SK-N-SH (cell line): ENCODE results near the gene BCO2. TPM values are rescaled to one million over a fixed set of nuclear protein-coding genes. Genes with fewer than 3 reads are reported as not detected.

ENCODE experiments used
- CTCF ChIA-PET: fragments of 300-600, 350-600 bp; formaldehyde crosslinking; extraction: SDS; loops from one replicate; lab custom pipeline; 2021; lab: Yijun Ruan, JAX
- POLR2A ChIA-PET: fragments of 350-600 bp; sonication (Branson Sonifier 250); formaldehyde crosslinking; extraction: SDS; loops from one replicate; lab custom pipeline; 2020; ENCODE audit warnings: antibody characterized with exemption, inconsistent platforms; lab: Yijun Ruan, JAX
- DNase-seq: peaks from one replicate; pipeline ENCODE4 v3.0.0; 2012
- H2AFZ ChIP-seq: fragments of 200-600 bp; sonication (generic); 2 replicates; pipeline ENCODE4 v1.8.1; 2016; ENCODE audit warnings: antibody characterized with exemption, mild to moderate bottlenecking, low read depth
- H3F3A ChIP-seq: fragments of 200-600 bp; sonication (generic); replicated peaks from 2 replicates; pipeline ENCODE3; 2016; ENCODE audit warnings: antibody characterized with exemption, mild to moderate bottlenecking; ENCODE audit not compliant: insufficient read depth
- H3K27ac ChIP-seq, 2 experiments: fragments of 200-500 bp in 1 of 2; fragments of 200-600 bp in 1 of 2; sonication (Bioruptor generic) in 1 of 2; sonication (generic), shearing (Covaris generic) in 1 of 2; 2 replicates each; pipeline versions ENCODE4 v1.5.1 to v1.6.1; 2014 to 2016; ENCODE audit warnings: low read depth in 2 of 2, inconsistent platforms in 1 of 2, low read length in 1 of 2, mild to moderate bottlenecking in 1 of 2, mixed read lengths in 1 of 2
- H3K27me3 ChIP-seq: fragments of 200-600 bp; sonication (generic), shearing (Covaris generic); 2 replicates; pipeline ENCODE4 v1.6.1; 2016; ENCODE audit warnings: mixed run types; ENCODE audit not compliant: insufficient read depth
- H3K36me3 ChIP-seq, 2 experiments: fragments of 200-500 bp in 1 of 2; fragments of 200-600 bp in 1 of 2; sonication (Bioruptor generic) in 1 of 2; sonication (generic) in 1 of 2; replicated peaks in 1 of 2; 2 replicates each; pipeline versions ENCODE3 to v1.5.1; 2014 to 2016; ENCODE audit warnings: low read length in 1 of 2, mild to moderate bottlenecking in 1 of 2; ENCODE audit not compliant: insufficient read depth in 2 of 2, control insufficient read depth in 1 of 2
- H3K4me1 ChIP-seq, 2 experiments: fragments of 200-500 bp in 1 of 2; fragments of 200-600 bp in 1 of 2; sonication (Bioruptor generic) in 1 of 2; sonication (generic), shearing (Covaris generic) in 1 of 2; 2 replicates each; pipeline versions ENCODE4 v1.5.1 to v1.6.1; 2014 to 2016; ENCODE audit warnings: low read depth in 1 of 2, low read length in 1 of 2, mixed run types in 1 of 2; ENCODE audit not compliant: insufficient read depth in 2 of 2, control insufficient read depth in 1 of 2
- H3K4me2 ChIP-seq: fragments of 200-600 bp; sonication (generic), shearing (Covaris generic); 2 replicates; pipeline ENCODE4 v1.6.1; 2017; ENCODE audit warnings: mixed run types
- H3K4me3 ChIP-seq, 2 experiments: fragments of 200-500 bp in 1 of 2; fragments of 200-600 bp in 1 of 2; sonication (Bioruptor generic) in 1 of 2; sonication (generic), shearing (Covaris generic) in 1 of 2; 2 replicates each; pipeline versions ENCODE4 v1.5.1 to v1.8.1; 2014 to 2016; ENCODE audit warnings: low read depth in 2 of 2, inconsistent platforms in 1 of 2, low read length in 1 of 2, mild to moderate bottlenecking in 1 of 2, mixed read lengths in 1 of 2, moderate library complexity in 1 of 2
- H3K79me2 ChIP-seq: fragments of 200-600 bp; sonication (generic); 2 replicates; pipeline ENCODE4 v1.8.1; 2017; ENCODE audit warnings: mild to moderate bottlenecking; ENCODE audit not compliant: insufficient read depth
- H3K9ac ChIP-seq: fragments of 200-600 bp; sonication (generic); 2 replicates; pipeline ENCODE4 v1.6.1; 2017; ENCODE audit warnings: mixed run types
- H3K9me2 ChIP-seq: fragments of 200-600 bp; sonication (generic); 2 replicates; pipeline ENCODE4 v1.6.1; 2017; ENCODE audit warnings: mixed run types
- H3K9me3 ChIP-seq: fragments of 200-600 bp; sonication (generic); 2 replicates; pipeline ENCODE4 v1.6.1; 2017; ENCODE audit warnings: mixed run types, mild to moderate bottlenecking, moderate library complexity
- H4K20me1 ChIP-seq: fragments of 200-600 bp; sonication (generic); 2 replicates; pipeline ENCODE4 v1.6.1; 2017; ENCODE audit warnings: mild to moderate bottlenecking, mixed run types; ENCODE audit not compliant: insufficient read depth
- CHD2 ChIP-seq: fragments of 150-350 bp; IDR thresholded peaks from 2 replicates; pipeline ENCODE4 v1.6.1; 2018; ENCODE audit warnings: low read length; ENCODE audit not compliant: partially characterized antibody
- ELF1 ChIP-seq: IDR thresholded peaks from 2 replicates; pipeline ENCODE4 v1.4.0; 2012
- FOSL2 ChIP-seq: IDR thresholded peaks from 2 replicates; pipeline ENCODE4 v1.4.0; 2012; ENCODE audit warnings: low read depth, mild to moderate bottlenecking, moderate library complexity, borderline replicate concordance
- FOXJ3 ChIP-seq: sonication (generic); formaldehyde crosslinking; IDR thresholded peaks from 2 replicates; pipeline ENCODE4 v1.5.1; 2020; ENCODE audit warnings: mild to moderate bottlenecking, missing genetic modification reagents
- FOXM1 ChIP-seq: IDR thresholded peaks from 2 replicates; pipeline ENCODE4 v1.4.0; 2012; ENCODE audit warnings: low read depth, mild to moderate bottlenecking
- GABPA ChIP-seq: IDR thresholded peaks from 2 replicates; pipeline ENCODE4 v1.4.0; 2012; ENCODE audit warnings: low read depth, mild to moderate bottlenecking
- JUND ChIP-seq: IDR thresholded peaks from 2 replicates; pipeline ENCODE4 v1.4.0; 2012
- MEF2A ChIP-seq: IDR thresholded peaks from 2 replicates; pipeline ENCODE4 v1.4.0; 2012; ENCODE audit warnings: low read depth, borderline replicate concordance
- MXI1 ChIP-seq: IDR thresholded peaks from 2 replicates; pipeline ENCODE4 v1.6.1; 2012; ENCODE audit warnings: mild to moderate bottlenecking, low read depth, low read length, improper control_type of control experiment
- NRF1 ChIP-seq: IDR thresholded peaks from 2 replicates; pipeline ENCODE4 v1.6.1; 2012; ENCODE audit warnings: low read depth, mild to moderate bottlenecking, low read length
- POLR2AphosphoS5 ChIP-seq: IDR thresholded peaks from 2 replicates; pipeline ENCODE4 v1.6.1; 2012; ENCODE audit warnings: low read depth, low read length
- RAD21 ChIP-seq: IDR thresholded peaks from 2 replicates; pipeline ENCODE4 v1.6.1; 2012; ENCODE audit warnings: mild to moderate bottlenecking, low read length
- RCOR1 ChIP-seq: fragments of 150-350 bp; IDR thresholded peaks from 2 replicates; pipeline ENCODE4 v1.6.1; 2017; ENCODE audit warnings: antibody characterized with exemption, low read length
- RFX5 ChIP-seq: IDR thresholded peaks from 2 replicates; pipeline ENCODE4 v1.6.1; 2012; ENCODE audit warnings: mild to moderate bottlenecking, improper control_type of control experiment, low read length
- RXRA ChIP-seq: IDR thresholded peaks from 2 replicates; pipeline ENCODE4 v1.4.0; 2012; ENCODE audit warnings: low read depth, mild to moderate bottlenecking, borderline replicate concordance
- TAF1 ChIP-seq: IDR thresholded peaks from 2 replicates; pipeline ENCODE4 v1.6.1; 2012; ENCODE audit warnings: low read depth, mild to moderate bottlenecking, low read length, moderate library complexity, borderline replicate concordance
- TCF12 ChIP-seq: IDR thresholded peaks from 2 replicates; pipeline ENCODE4 v1.4.0; 2012
- TEAD4 ChIP-seq: IDR thresholded peaks from 2 replicates; pipeline ENCODE4 v1.4.0; 2012; ENCODE audit warnings: mild to moderate bottlenecking, borderline replicate concordance; ENCODE audit not compliant: insufficient read depth
- USF2 ChIP-seq: fragments of 150-350 bp; IDR thresholded peaks from 2 replicates; pipeline ENCODE4 v1.6.1; 2017; ENCODE audit warnings: antibody characterized with exemption, low read length, low read depth, borderline replicate concordance
- YY1 ChIP-seq: IDR thresholded peaks from 2 replicates; pipeline ENCODE4 v1.4.0; 2012; ENCODE audit warnings: low read depth, mild to moderate bottlenecking
- WGBS: methylation state at CpG from one replicate; pipeline ENCODE4 v1.1.6; 2017; ENCODE audit warnings: low lambda C conversion rate; 5-methylcytosine and 5-hydroxymethylcytosine counted together
- polyA plus RNA-seq, 3 experiments: library from polyadenylated mRNA; depleted of rRNA; stranded (reverse); fragments of >200 nt; gene quantifications; 2 replicates each; pipeline ENCODE4 v1.2.3, GENCODE V29; 2012
- TF ChIP-seq, protein P1 (sequence below): fragments of 200-600 bp; sonication (generic); IDR thresholded peaks from 2 replicates; pipeline ENCODE4 v1.6.1; 2017; ENCODE audit warnings: antibody characterized with exemption, mild to moderate bottlenecking, moderate library complexity
- TF ChIP-seq, protein P2 (sequence below): IDR thresholded peaks from 2 replicates; pipeline ENCODE4 v1.4.0; 2012; ENCODE audit warnings: low read depth
- TF ChIP-seq, protein P3 (sequence below): fragments of 150-350 bp; IDR thresholded peaks from 2 replicates; pipeline ENCODE4 v1.6.1; 2016; ENCODE audit warnings: mild to moderate bottlenecking, low read depth, low read length

BCO2 gene
- polyA plus RNA-seq, 1 of the 3 experiments (the other 2 are of a cell fraction) = 0.87 TPM

DNA sequence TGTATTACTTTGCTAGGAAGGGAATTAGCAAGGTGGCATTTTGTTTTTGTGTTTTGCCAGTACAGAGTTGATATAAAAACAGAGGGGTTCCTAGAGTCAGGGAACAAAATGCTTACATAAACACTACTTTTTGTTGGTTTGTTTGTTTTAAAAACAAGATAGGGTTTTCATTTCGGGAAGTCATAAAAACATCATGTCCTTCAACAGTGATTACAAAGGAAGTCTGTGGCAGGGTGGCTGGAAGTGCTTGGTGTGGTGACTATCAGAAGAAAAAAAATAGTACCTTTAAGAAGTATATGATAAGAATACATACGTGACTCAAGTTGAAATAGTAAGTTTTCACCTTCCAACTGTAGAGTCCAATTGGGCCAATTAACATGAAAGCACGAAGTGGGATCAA is 10.3 kb upstream of the BCO2 start:
- POLR2A ChIA-PET = no interaction called here

DNA sequence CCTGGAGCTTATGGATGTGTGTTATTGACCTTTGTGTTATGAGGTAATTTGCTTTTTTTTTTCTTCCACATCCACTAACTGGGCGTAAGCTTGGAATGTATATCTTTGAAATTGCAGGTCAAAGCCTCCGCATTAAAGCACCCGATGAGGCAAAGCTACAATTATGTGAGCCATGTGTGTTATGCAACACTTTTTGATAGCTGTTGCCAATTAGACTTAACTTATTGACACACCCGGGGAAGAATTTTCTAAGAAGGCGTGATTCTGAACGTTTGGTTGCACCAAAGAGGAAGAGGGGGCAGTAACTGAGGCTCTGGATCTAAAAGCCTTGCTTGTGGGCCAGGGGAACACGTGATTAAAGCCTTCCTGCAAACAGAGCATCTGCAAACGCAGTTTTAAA is 8.8 kb upstream of the BCO2 start:
- ChIA-PET CTCF (interaction anchor here (2.7 kb wide), 1 partner anchor 9 kb away, joined by 13 read pairs; the partner anchor contains the start of gene BCO2), POLR2A (interaction anchor here (0.6 kb wide), 1 partner anchor 26 kb away, joined by 3 read pairs; no protein-coding TSS in a partner anchor)
- DNase-seq = no peak
- H3K4me2 ChIP-seq = no peak overlapping the region
- H3K79me2 ChIP-seq = no peaks in the 10 kb centered on the region
- H3K27me3 ChIP-seq = no peaks in the 10 kb centered on the region
- no peaks in the 10 kb centered on the region for H3K9me3 ChIP-seq
- H3K9me2 ChIP-seq = no peaks in the 10 kb centered on the region
- no peaks in the 10 kb centered on the region for H4K20me1 ChIP-seq
- WGBS = 79% methylated on average over 8 of the region's 8 CpGs
- peaks cover 3% of the 10 kb centered on the region for H3F3A ChIP-seq
- H3K27ac ChIP-seq = no peak overlapping the region
- no peak overlapping the region for H3K4me3 ChIP-seq
- H3K9ac ChIP-seq = no peak overlapping the region
- no peak overlapping the region for H2AFZ ChIP-seq
- H3K36me3 ChIP-seq = no peaks in the 10 kb centered on the region
- H3K4me1 ChIP-seq = no peaks in the 10 kb centered on the region
- TF ChIP-seq MEF2A (no peak), FOXJ3 (CRISPR knock-in tag) (no peak), YY1 (no peak), TAF1 (no peak), FOXM1 (no peak), GABPA (no peak), POLR2AphosphoS5 (no peak), NRF1 (no peak), USF2 (no peak), CHD2 (no peak), JUND (no peak), FOSL2 (no peak)
- TF ChIP-seq, protein P1, sequence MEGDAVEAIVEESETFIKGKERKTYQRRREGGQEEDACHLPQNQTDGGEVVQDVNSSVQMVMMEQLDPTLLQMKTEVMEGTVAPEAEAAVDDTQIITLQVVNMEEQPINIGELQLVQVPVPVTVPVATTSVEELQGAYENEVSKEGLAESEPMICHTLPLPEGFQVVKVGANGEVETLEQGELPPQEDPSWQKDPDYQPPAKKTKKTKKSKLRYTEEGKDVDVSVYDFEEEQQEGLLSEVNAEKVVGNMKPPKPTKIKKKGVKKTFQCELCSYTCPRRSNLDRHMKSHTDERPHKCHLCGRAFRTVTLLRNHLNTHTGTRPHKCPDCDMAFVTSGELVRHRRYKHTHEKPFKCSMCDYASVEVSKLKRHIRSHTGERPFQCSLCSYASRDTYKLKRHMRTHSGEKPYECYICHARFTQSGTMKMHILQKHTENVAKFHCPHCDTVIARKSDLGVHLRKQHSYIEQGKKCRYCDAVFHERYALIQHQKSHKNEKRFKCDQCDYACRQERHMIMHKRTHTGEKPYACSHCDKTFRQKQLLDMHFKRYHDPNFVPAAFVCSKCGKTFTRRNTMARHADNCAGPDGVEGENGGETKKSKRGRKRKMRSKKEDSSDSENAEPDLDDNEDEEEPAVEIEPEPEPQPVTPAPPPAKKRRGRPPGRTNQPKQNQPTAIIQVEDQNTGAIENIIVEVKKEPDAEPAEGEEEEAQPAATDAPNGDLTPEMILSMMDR = no peak

More for the DNA sequence above, 10.3 kb upstream of the BCO2 start:
- Histone ChIP-seq H3K9me2 (no peaks in the 10 kb centered on the region), H3K9me3 (no peaks in the 10 kb centered on the region), H3K9ac (no peak overlapping the region), H3K27ac (no peak overlapping the region), H3K4me3 (no peak overlapping the region), H3K4me1 (no peaks in the 10 kb centered on the region), H3K36me3 (no peaks in the 10 kb centered on the region), H2AFZ (no peak overlapping the region), H3F3A (peaks cover 3% of the 10 kb centered on the region), H3K27me3 (no peaks in the 10 kb centered on the region), H3K79me2 (no peaks in the 10 kb centered on the region), H4K20me1 (no peaks in the 10 kb centered on the region), H3K4me2 (no peak overlapping the region)
- no peak for TF ChIP-seq RFX5
- no peak for TF ChIP-seq MXI1
- TF ChIP-seq TEAD4 = no peak
- no peak for TF ChIP-seq NRF1
- TF ChIP-seq JUND = no peak
- TF ChIP-seq YY1 = no peak
- no peak for TF ChIP-seq FOXJ3 (CRISPR knock-in tag)
- no peak for TF ChIP-seq RCOR1
- no peak for TF ChIP-seq ELF1
- TF ChIP-seq RXRA = no peak
- no peak for TF ChIP-seq TCF12
- TF ChIP-seq, protein P2, sequence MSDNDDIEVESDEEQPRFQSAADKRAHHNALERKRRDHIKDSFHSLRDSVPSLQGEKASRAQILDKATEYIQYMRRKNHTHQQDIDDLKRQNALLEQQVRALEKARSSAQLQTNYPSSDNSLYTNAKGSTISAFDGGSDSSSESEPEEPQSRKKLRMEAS = no peak
- TF ChIP-seq, protein P3, sequence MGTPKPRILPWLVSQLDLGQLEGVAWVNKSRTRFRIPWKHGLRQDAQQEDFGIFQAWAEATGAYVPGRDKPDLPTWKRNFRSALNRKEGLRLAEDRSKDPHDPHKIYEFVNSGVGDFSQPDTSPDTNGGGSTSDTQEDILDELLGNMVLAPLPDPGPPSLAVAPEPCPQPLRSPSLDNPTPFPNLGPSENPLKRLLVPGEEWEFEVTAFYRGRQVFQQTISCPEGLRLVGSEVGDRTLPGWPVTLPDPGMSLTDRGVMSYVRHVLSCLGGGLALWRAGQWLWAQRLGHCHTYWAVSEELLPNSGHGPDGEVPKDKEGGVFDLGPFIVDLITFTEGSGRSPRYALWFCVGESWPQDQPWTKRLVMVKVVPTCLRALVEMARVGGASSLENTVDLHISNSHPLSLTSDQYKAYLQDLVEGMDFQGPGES = no peak
- no peak for TF ChIP-seq POLR2AphosphoS5
- TF ChIP-seq, protein P1 = no peak
- TF ChIP-seq GABPA = no peak
- TF ChIP-seq MEF2A = no peak
- no peak for TF ChIP-seq RAD21
- no peak for TF ChIP-seq CHD2
- no peak for DNase-seq
- 91% methylated on average over 3 of the region's 3 CpGs for WGBS
- CTCF ChIA-PET = interaction anchor here (0.8 to 2.7 kb wide), 2 partner anchors 11 to 14 kb away, joined by 3 to 13 read pairs; partner anchors contain the start of gene BCO2
